Neural progenitor cell (in vitro differentiated cells): Measurements from ENCODE around the gene KCNQ1. TPM values are rescaled to one million over a fixed set of nuclear protein-coding genes. Genes with fewer than 3 reads are reported as not detected.

Experiments
- DNase-seq: peaks from one replicate; pipeline ENCODE4 v3.0.0-alpha.2; 2016; ENCODE audit warnings: low spot score
- H2AFZ ChIP-seq: fragments of 200-600 bp; sonication (generic); replicated peaks from 2 replicates; pipeline ENCODE4 v1.6.1; 2016; ENCODE audit warnings: antibody characterized with exemption
- H3F3A ChIP-seq: fragments of 200-600 bp; sonication (generic); 2 replicates; pipeline ENCODE4 v1.6.1; 2016; ENCODE audit warnings: antibody characterized with exemption, low read depth
- H3K27ac ChIP-seq: fragments of 200-600 bp; sonication (generic); 2 replicates; pipeline ENCODE4 v1.5.1; 2016; ENCODE audit warnings: mild to moderate bottlenecking
- H3K27me3 ChIP-seq: fragments of 200-600 bp; sonication (generic); 2 replicates; pipeline ENCODE4 v1.6.1; 2016; ENCODE audit warnings: mild to moderate bottlenecking, moderate library complexity
- H3K36me3 ChIP-seq: fragments of 200-600 bp; sonication (generic); 2 replicates; pipeline ENCODE4 v1.5.1; 2016
- H3K4me1 ChIP-seq: fragments of 200-600 bp; sonication (generic); 2 replicates; pipeline ENCODE4 v1.6.1; 2016; ENCODE audit warnings: mixed run types
- H3K4me2 ChIP-seq: fragments of 200-600 bp; sonication (generic); 2 replicates; pipeline ENCODE4 v1.6.1; 2016
- H3K4me3 ChIP-seq: fragments of 200-600 bp; sonication (generic); 2 replicates; pipeline ENCODE4 v1.5.1; 2016
- H3K79me2 ChIP-seq: fragments of 200-600 bp; sonication (generic); 2 replicates; pipeline ENCODE4 v1.6.1; 2016; ENCODE audit warnings: low read depth
- H3K9ac ChIP-seq: fragments of 200-600 bp; sonication (generic); 2 replicates; pipeline ENCODE4 v1.6.1; 2016
- H3K9me3 ChIP-seq: fragments of 200-600 bp; sonication (generic); 2 replicates; pipeline ENCODE4 v1.5.1; 2016; ENCODE audit warnings: low read depth
- H4K20me1 ChIP-seq: fragments of 200-600 bp; sonication (generic); 2 replicates; pipeline ENCODE4 v1.6.1; 2016; ENCODE audit warnings: low read depth
- H3K27ac Mint-ChIP-seq: 3 replicates; pipeline ENCODE4 v1.8.0; 2021; ENCODE audit warnings: mixed read lengths
- H3K27me3 Mint-ChIP-seq: 2 replicates; pipeline ENCODE4 v1.8.0; 2022; ENCODE audit warnings: low read depth, mild to moderate bottlenecking, inconsistent platforms, moderate library complexity, mixed read lengths; ENCODE audit not compliant: insufficient read depth
- H3K36me3 Mint-ChIP-seq: 3 replicates; pipeline ENCODE4 v1.8.0; 2021; ENCODE audit warnings: mixed read lengths
- H3K4me1 Mint-ChIP-seq: 3 replicates; pipeline ENCODE4 v1.8.0; 2021; ENCODE audit warnings: mixed read lengths
- H3K4me3 Mint-ChIP-seq: 3 replicates; pipeline ENCODE4 v1.8.0; 2021; ENCODE audit warnings: mild to moderate bottlenecking, moderate library complexity, mixed read lengths
- H3K9me3 Mint-ChIP-seq: 3 replicates; pipeline ENCODE4 v1.8.0; 2020; ENCODE audit warnings: mixed read lengths
- CTCF ChIP-seq: fragments of 200-600 bp; sonication (generic); IDR thresholded peaks from 2 replicates; pipeline ENCODE4 v1.5.1; 2017; ENCODE audit warnings: antibody characterized with exemption, mild to moderate bottlenecking
- EZH2 ChIP-seq: fragments of 200-600 bp; sonication (generic); IDR thresholded peaks from 2 replicates; pipeline ENCODE4 v1.6.1; 2017; ENCODE audit warnings: antibody characterized with exemption, mild to moderate bottlenecking, moderate library complexity
- EZH2phosphoT487 ChIP-seq: fragments of 200-600 bp; sonication (generic); IDR thresholded peaks from 2 replicates; pipeline ENCODE4 v1.6.1; 2017; ENCODE audit warnings: antibody characterized with exemption
- total RNA-seq: library from RNA; depleted of rRNA; stranded (reverse); fragments of >200 nt; gene quantifications from 2 replicates; pipeline ENCODE4 v1.2.3, GENCODE V29; 2015; ENCODE audit warnings: low replicate concordance

Gene KCNQ1
- total RNA-seq, 1 donor from 2014 or later, result 0.11 TPM

DNA sequence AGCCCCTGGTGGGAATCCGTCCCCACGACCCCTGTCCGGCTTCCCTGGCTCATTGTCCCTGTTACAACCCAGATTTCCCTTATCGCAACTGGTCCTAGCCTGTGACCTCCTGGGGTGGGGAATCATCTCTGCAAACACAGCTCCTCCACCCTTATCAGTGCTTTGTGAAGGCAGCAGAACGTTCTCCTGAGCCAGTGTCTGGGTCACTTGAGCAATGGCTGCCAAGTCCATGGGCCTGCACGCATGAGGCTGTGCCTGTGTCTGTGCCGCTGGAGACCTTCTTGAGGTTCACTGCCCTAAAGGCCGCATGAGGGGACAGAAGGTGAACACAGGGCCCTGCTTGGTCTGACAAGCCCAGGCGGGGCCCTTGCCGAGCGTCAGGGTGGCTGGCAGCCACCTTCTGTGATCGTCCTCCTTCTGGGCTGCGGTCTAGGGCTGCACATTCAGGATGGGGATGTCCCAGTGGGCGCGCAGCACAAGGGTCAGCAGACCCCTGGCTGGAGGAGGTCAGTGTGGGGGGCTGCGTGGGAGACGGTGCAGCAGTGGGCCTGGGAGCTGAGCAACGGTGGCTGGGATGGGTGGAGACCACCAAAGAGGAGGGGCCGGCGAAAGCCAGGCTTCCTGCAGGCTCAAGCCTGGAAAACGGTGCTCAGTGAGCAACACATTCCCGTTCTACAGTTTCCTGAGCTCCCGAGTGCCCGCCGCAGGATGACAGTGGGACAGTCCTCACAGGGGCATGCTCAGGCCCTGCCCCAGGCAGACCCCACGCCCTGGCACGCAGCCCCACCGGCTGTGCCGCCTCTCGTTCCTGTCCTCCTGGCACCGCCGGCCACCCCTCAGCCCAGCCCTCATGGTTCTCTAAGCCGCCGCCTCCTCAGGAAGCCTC is 366.6 kb downstream of the KCNQ1 start:
- no peak overlapping the region for H3K9ac ChIP-seq
- no peak for TF ChIP-seq CTCF
- no peak for TF ChIP-seq EZH2
- no peak for TF ChIP-seq EZH2phosphoT487
- H3K4me1 ChIP-seq, result peaks cover 9% of the 10 kb centered on the region
- H3F3A ChIP-seq, result no peaks in the 10 kb centered on the region
- no peak overlapping the region for H3K4me3 ChIP-seq
- Mint-ChIP-seq H3K27me3 (peaks cover 16% of the 10 kb centered on the region), H3K4me1 (peaks cover 20% of the 10 kb centered on the region), H3K4me3 (no peak overlapping the region), H3K27ac (no peak overlapping the region), H3K9me3 (peaks cover 19% of the 10 kb centered on the region), H3K36me3 (peaks cover 2% of the 10 kb centered on the region)
- no peak for DNase-seq
- H3K79me2 ChIP-seq, result no peaks in the 10 kb centered on the region
- H3K27ac ChIP-seq, result no peak overlapping the region
- H3K36me3 ChIP-seq, result no peaks in the 10 kb centered on the region
- H3K9me3 ChIP-seq, result no peaks in the 10 kb centered on the region
- H3K27me3 ChIP-seq, result peaks cover 30% of the 10 kb centered on the region
- no peak overlapping the region for H3K4me2 ChIP-seq
- H4K20me1 ChIP-seq, result no peaks in the 10 kb centered on the region
- no peak overlapping the region for H2AFZ ChIP-seq

DNA sequence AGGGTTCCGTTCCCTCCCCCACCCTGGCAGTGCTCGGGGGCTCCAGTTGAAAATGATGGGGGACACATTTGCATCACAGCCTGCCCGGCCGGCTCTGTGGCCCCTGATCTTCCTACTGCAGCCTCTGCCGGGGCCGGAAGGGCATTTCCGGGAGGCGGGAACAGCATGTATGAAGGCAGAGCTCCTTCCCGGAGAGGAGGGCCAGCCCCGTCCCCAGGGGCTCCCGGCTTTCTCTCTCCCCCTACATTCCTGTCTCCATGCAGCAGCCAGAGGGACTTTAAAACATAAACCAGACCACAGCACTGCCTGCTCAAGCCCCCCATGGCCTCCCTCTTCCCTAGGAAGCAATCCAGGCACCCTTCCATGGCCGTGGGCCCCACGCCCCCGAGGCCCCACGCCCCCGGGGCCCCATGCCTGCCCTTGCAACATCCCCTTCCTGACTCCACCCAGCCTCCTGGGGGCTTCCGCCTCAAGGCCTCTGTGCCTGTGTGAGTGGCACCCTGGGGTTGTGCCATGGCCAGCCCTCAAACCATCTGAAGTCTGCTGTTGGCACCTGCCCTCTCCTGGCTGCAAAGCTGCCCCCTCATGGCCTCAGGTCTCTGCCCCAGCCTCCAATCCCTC is 367.7 kb downstream of the KCNQ1 start:
- no peaks in the 10 kb centered on the region for H4K20me1 ChIP-seq
- no peak overlapping the region for H3K4me2 ChIP-seq
- Mint-ChIP-seq H3K4me3 (no peak overlapping the region), H3K9me3 (peaks cover 21% of the 10 kb centered on the region), H3K36me3 (peaks cover 2% of the 10 kb centered on the region), H3K27ac (no peak overlapping the region), H3K27me3 (peaks cover 18% of the 10 kb centered on the region), H3K4me1 (peaks cover 17% of the 10 kb centered on the region)
- no peak overlapping the region for H2AFZ ChIP-seq
- no peak overlapping the region for H3K4me3 ChIP-seq
- H3K4me1 ChIP-seq, result no peaks in the 10 kb centered on the region
- H3K9me3 ChIP-seq, result no peaks in the 10 kb centered on the region
- no peaks in the 10 kb centered on the region for H3K79me2 ChIP-seq
- no peak for DNase-seq
- TF ChIP-seq CTCF (no peak), EZH2 (no peak), EZH2phosphoT487 (no peak)
- H3K9ac ChIP-seq, result no peak overlapping the region
- H3F3A ChIP-seq, result no peaks in the 10 kb centered on the region
- no peak overlapping the region for H3K27ac ChIP-seq
- H3K36me3 ChIP-seq, result no peaks in the 10 kb centered on the region
- peaks cover 24% of the 10 kb centered on the region for H3K27me3 ChIP-seq

- no peak overlapping the region for H3K4me2 ChIP-seq
- H3K36me3 Mint-ChIP-seq, result peaks cover 2% of the 10 kb centered on the region
- no peak overlapping the region for H2AFZ ChIP-seq
- H3F3A ChIP-seq, result no peaks in the 10 kb centered on the region
- no peak overlapping the region for H3K4me3 Mint-ChIP-seq
- H3K27ac ChIP-seq, result no peak overlapping the region
- peaks cover 15% of the 10 kb centered on the region for H3K4me1 Mint-ChIP-seq
- no peak for DNase-seq
- peaks cover 21% of the 10 kb centered on the region for H3K27me3 Mint-ChIP-seq
- H3K36me3 ChIP-seq, result no peaks in the 10 kb centered on the region
- H4K20me1 ChIP-seq, result no peaks in the 10 kb centered on the region
- peaks cover 24% of the 10 kb centered on the region for H3K9me3 Mint-ChIP-seq
- no peak overlapping the region for H3K4me3 ChIP-seq
- no peaks in the 10 kb centered on the region for H3K79me2 ChIP-seq
- H3K4me1 ChIP-seq, result no peaks in the 10 kb centered on the region
- no peak overlapping the region for H3K9ac ChIP-seq
- TF ChIP-seq EZH2phosphoT487, result no peak
- no peak for TF ChIP-seq CTCF
- no peak for TF ChIP-seq EZH2
- H3K27ac Mint-ChIP-seq, result no peak overlapping the region
- no peaks in the 10 kb centered on the region for H3K9me3 ChIP-seq
- peaks cover 24% of the 10 kb centered on the region for H3K27me3 ChIP-seq
Observed at GRCh38 chr11:2813141-2813908, 368.5 kb downstream of the KCNQ1 start.
